ENCODE data around the gene ATE1. TPM values are rescaled to one million over a fixed set of nuclear protein-coding genes. Genes with fewer than 3 reads are reported as not detected.

ATE1 gene
- total RNA-seq, 4 donors from 2014 or later = 20.8 to 29.5 (median 24.9) TPM

- ATAC-seq (ENCODE audit: low FRiP score) (no peak), DNase-seq (ENCODE audit: low spot score) (no peak)
- no peak for TF ChIP-seq CTCF (IDR thresholded peaks at IDR 0.05)
Measured at GRCh38 chr10:121865554-121865953, 62.3 kb downstream of the ATE1 start.

GRCh38 chr10:121864653-121865052 is 63.2 kb downstream of the ATE1 start:
- DNase-seq (ENCODE audit: low spot score) (no peak), ATAC-seq (ENCODE audit: low FRiP score) (no peak)
- no peak for TF ChIP-seq CTCF (IDR thresholded peaks at IDR 0.05)

GRCh38 chr10:121864168-121864567 is 63.7 kb downstream of the ATE1 start:
- DNase-seq (ENCODE audit: low spot score) = no peak
- no peak for ATAC-seq (ENCODE audit: low FRiP score)
- TF ChIP-seq CTCF (IDR thresholded peaks at IDR 0.05) = no peak

- ATAC-seq (ENCODE audit: low FRiP score) (no peak), DNase-seq (ENCODE audit: low spot score) (no peak)
- TF ChIP-seq CTCF (IDR thresholded peaks at IDR 0.05) = no peak
Measured at GRCh38 chr10:121862649-121863048, 65.2 kb downstream of the ATE1 start.

GRCh38 chr10:121862042-121862441 is 65.8 kb downstream of the ATE1 start:
- no peak for TF ChIP-seq CTCF (IDR thresholded peaks at IDR 0.05)
- DNase-seq (ENCODE audit: low spot score) = no peak
- ATAC-seq (ENCODE audit: low FRiP score) = no peak

- TF ChIP-seq CTCF (IDR thresholded peaks at IDR 0.05) = no peak
- DNase-seq (ENCODE audit: low spot score) (no peak), ATAC-seq (ENCODE audit: low FRiP score) (no peak)
Measured at GRCh38 chr10:121860810-121861209, 67.0 kb downstream of the ATE1 start.

GRCh38 chr10:121854809-121855445 is 72.9 kb downstream of the ATE1 start:
- TF ChIP-seq CTCF (IDR thresholded peaks at IDR 0.05) = no peak
- no peak for ATAC-seq (ENCODE audit: low FRiP score)
- DNase-seq (ENCODE audit: low spot score) = no peak
